GM12892 (cell line): ENCODE results near the gene ATP5F1E.

Experiments
- POLR2A ChIP-seq: IDR thresholded peaks from 2 replicates; pipeline ENCODE4 v1.6.1; 2011; ENCODE audit warnings: low read depth, low read length, control low read depth
- TAF1 ChIP-seq: IDR thresholded peaks from 2 replicates; pipeline ENCODE4 v1.6.1; 2011; ENCODE audit warnings: low read depth, mild to moderate bottlenecking, control low read depth, low read length, borderline replicate concordance

DNA sequence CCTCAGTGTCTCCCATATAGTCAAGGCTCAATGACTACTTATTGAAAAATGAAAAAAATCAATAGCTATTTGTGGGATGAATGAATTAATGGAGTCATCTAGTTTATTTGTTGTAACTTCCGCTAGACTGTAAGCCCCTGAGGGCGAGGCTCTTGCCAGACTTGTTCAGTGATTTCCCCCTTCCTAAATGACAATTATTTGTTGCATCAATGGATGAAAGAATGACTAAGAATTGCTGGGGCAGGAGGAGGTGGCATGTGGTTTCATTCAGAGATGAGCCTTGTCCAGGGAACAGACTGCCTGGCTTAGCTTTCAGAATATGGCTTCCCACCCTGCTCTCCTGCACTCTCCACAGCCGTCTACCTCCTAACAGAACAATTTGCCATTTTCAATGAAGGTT lies 11.6 kb upstream of the ATP5F1E start:
- no peak for TF ChIP-seq TAF1
- no peak for TF ChIP-seq POLR2A
